Measurements from ENCODE around the gene HOXC6. TPM values are rescaled to one million over a fixed set of nuclear protein-coding genes. Genes with fewer than 3 reads are reported as not detected.

The HOXC6 gene
- total and polyA plus RNA-seq, 9 of the 15 experiments (the other 6 are each of a cell fraction or from before 2014, with no cell fraction given) = 0.06 to 4.0 (median 1.4) TPM

DNA sequence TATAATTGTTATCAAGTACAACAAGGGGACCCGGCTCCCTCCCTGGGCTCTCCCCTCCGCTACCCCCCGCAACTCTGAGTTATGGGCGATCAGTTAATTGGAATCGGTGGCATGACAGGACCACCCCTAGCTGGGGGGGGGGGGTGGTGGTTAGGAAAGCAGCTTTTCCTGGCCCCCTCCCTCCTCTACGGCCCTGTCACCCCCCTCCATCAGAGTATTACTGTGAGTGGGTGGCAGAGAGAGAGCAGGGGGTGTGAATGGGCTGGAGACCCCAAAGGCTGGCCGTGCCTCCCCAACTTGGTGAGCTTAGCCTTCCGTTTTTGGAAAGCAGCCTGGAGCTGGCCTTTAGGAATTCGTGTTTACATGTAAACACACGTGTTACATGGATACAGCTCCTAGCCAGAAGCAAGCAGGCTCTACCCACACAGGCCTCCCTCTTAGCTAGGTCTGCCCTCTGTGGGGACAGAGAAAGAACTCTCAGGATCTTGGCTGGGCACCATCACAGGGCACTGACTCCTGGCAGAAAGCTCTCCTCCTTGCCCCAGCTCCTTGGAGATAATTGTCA, 24.3 kb downstream of the HOXC6 start:
- TF ChIP-seq KAT8 (IDR thresholded peaks at IDR 0.05; ENCODE audit: low read depth) = no peak
- no peak for TF ChIP-seq ZNF140 (CRISPR knock-in tag; IDR thresholded peaks at IDR 0.05)
- no peak for TF ChIP-seq MAFG (tag; conservative IDR thresholded peaks at IDR 0.05)
- no peak for TF ChIP-seq CHCHD3 (CRISPR knock-in tag; IDR thresholded peaks at IDR 0.05)
- TF ChIP-seq HDAC3 (IDR thresholded peaks at IDR 0.05; ENCODE audit: borderline replicate concordance, partially characterized antibody) = no peak
- no peak overlapping the region for H3K4me3 ChIP-seq
- no peak for FAIRE-seq
- BruUV-seq (replicated peaks) = no TSS peak
- no peaks in the 10 kb centered on the region for H3K79me2 ChIP-seq (ENCODE audit: control insufficient read depth, insufficient read depth, low read length)
- peaks cover 50 to 55% of the 10 kb centered on the region in 2 experiments for H3K27me3 ChIP-seq (ENCODE audit: control insufficient read depth in 2 of 2, insufficient read depth in 2 of 2, low read length in 2 of 2)
- H4K20me1 ChIP-seq (replicated peaks; ENCODE audit: control insufficient read depth, insufficient read depth, low read length) = 0 out of 2 replicates have a peak, but pooled peaks cover 2% of the 10 kb centered on the region
- H3K9ac ChIP-seq (ENCODE audit: insufficient read depth in 1 of 2, low read depth in 2 of 2, low read length in 2 of 2) = peak overlapping the region in 1 of 2 experiments; percentile 2; a peak in 1 of 4 replicates
- H3K4me1 ChIP-seq (replicated peaks in 1 of 2; ENCODE audit: control insufficient read depth in 2 of 2, insufficient read depth in 2 of 2, low read length in 2 of 2) = peaks cover 0 to 8% of the 10 kb centered on the region in 2 experiments; a peak in 2 of 5 replicates
- ChIA-PET POLR2A (interaction anchor here (0.6 to 0.7 kb wide), 6 partner anchors 9 to 210 kb away, joined by 3 read pairs; no protein-coding TSS in a partner anchor), CTCF (ENCODE audit: low intra/inter-chr PET ratio) (no interaction called here)
- no peaks in the 10 kb centered on the region for H3K36me3 ChIP-seq (ENCODE audit: control insufficient read depth, insufficient read depth, low read length)
- 2% methylated on average over 9 of the region's 10 CpGs for WGBS (ENCODE audit: insufficient coverage, low coverage, missing lambda C conversion rate)
- H3K4me2 ChIP-seq (ENCODE audit: insufficient read depth, low read length) = no peak overlapping the region
- H3K9me1 ChIP-seq (ENCODE audit: control insufficient read depth, insufficient read depth, low read length) = no peaks in the 10 kb centered on the region
- no peak for DNase-seq (ENCODE audit: extremely low read depth in 1 of 4, low spot score in 3 of 4)
- intact Hi-C loops (cut with micrococcal nuclease) (no loop called here), in situ Hi-C loops (cut with MboI) (no loop called here)
- H2AFZ ChIP-seq (ENCODE audit: low read depth, low read length) = no peak overlapping the region
- H3K27ac ChIP-seq (ENCODE audit: extremely low read depth, low read depth, low read length) = no peak overlapping the region
- no peak for ATAC-seq
- no peaks in the 10 kb centered on the region for H3K9me3 ChIP-seq (replicated peaks; ENCODE audit: control insufficient read depth, insufficient read depth, low read depth, low read length)
